ENCODE measurements around the gene SCML1.

GRCh38 chrX:17743913-17744312 lies 6.6 kb downstream of the SCML1 start:
- TF ChIP-seq RCOR1 (IDR thresholded peaks at IDR 0.05; ENCODE audit: low read length) (no peak), ELF1 (IDR thresholded peaks at IDR 0.05) (no peak), JUND (IDR thresholded peaks at IDR 0.05) (no peak), USF1 (IDR thresholded peaks at IDR 0.05; ENCODE audit: borderline replicate concordance, low read depth) (no peak), NFIC (IDR thresholded peaks at IDR 0.05; ENCODE audit: borderline replicate concordance) (no peak), RAD21 (IDR thresholded peaks at IDR 0.05; ENCODE audit: low read length) (no peak), CTCF (IDR thresholded peaks at IDR 0.05) (no peak)

Measured in SK-N-SH (cell line).